ENCODE data around the gene IGLL5. TPM values are rescaled to one million over a fixed set of nuclear protein-coding genes. Genes with fewer than 3 reads are reported as not detected.

The IGLL5 gene
- total and polyA plus RNA-seq, 9 of the 15 experiments (the other 6 are each of a cell fraction or from before 2014, with no cell fraction given) = not detected

- TF ChIP-seq CTCFL (IDR thresholded peaks at IDR 0.05; ENCODE audit: borderline replicate concordance, insufficient read depth, low read depth, low read length, poor library complexity, severe bottlenecking) = no peak
- no peak for TF ChIP-seq NFYB (IDR thresholded peaks at IDR 0.05; ENCODE audit: extremely low read depth, insufficient read length)
- peak; percentile 30; the same call in 1 of the 2 replicates for TF ChIP-seq USF2 (CRISPR knock-in tag; IDR thresholded peaks at IDR 0.05)
- TF ChIP-seq ESRRA (IDR thresholded peaks at IDR 0.05; ENCODE audit: borderline replicate concordance, low read depth) = no peak
- no peak for TF ChIP-seq ELK3 (CRISPR knock-in tag; IDR thresholded peaks at IDR 0.05)
- no peak for TF ChIP-seq ZBTB2 (IDR thresholded peaks at IDR 0.05)
- no peak for TF ChIP-seq ZBTB8A (IDR thresholded peaks at IDR 0.05; ENCODE audit: partially characterized antibody)
- no peak for TF ChIP-seq THAP7 (CRISPR knock-in tag; IDR thresholded peaks at IDR 0.05)
- no peak for TF ChIP-seq ZNF695 (CRISPR knock-in tag; IDR thresholded peaks at IDR 0.05)
- TF ChIP-seq ZNF639 (CRISPR knock-in tag; conservative IDR thresholded peaks at IDR 0.05 in 1 of 2, IDR thresholded peaks at IDR 0.05 in 1 of 2) = 0 out of 4 replicates have a peak, but pooled peaks of 1 of the 2 experiments have one; percentile 65
- no peak for TF ChIP-seq SAFB2 (IDR thresholded peaks at IDR 0.05; ENCODE audit: borderline replicate concordance, low read depth, low read length, severe bottlenecking)
- no peak for TF ChIP-seq RHOXF2B (CRISPR knock-in tag; conservative IDR thresholded peaks at IDR 0.05)
- peak; percentile 96 for TF ChIP-seq STAT6 (CRISPR knock-in tag; IDR thresholded peaks at IDR 0.05)
- TF ChIP-seq MIER1 (IDR thresholded peaks at IDR 0.05; ENCODE audit: low read depth) = no peak
These were observed 19.5 kb upstream of the IGLL5 start (continued) for GRCh38 chr22:22867996-22868715.

Measured in K562 (cell line).